IMR-90 (cell line): Measurements from ENCODE around the gene PEX10.

Source experiments
- CTCF ChIP-seq: conservative IDR thresholded peaks from 2 replicates; pipeline ENCODE4 v1.5.1; 2012; ENCODE audit warnings: mild to moderate bottlenecking, low read depth, low read length, improper control_type of control experiment
- MAFK ChIP-seq: IDR thresholded peaks from 2 replicates; pipeline ENCODE4 v1.6.1; 2012; ENCODE audit warnings: low read depth, low read length, improper control_type of control experiment
- POLR2A ChIP-seq: IDR thresholded peaks from 2 replicates; pipeline ENCODE4 v1.6.1; 2012; ENCODE audit warnings: mild to moderate bottlenecking, low read depth, low read length
- RAD21 ChIP-seq: IDR thresholded peaks from 2 replicates; pipeline ENCODE4 v1.6.1; 2012; ENCODE audit warnings: low read length, improper control_type of control experiment
- TF ChIP-seq, protein P1 (sequence below): fragments of 150-350 bp; IDR thresholded peaks from 2 replicates; pipeline ENCODE4 v1.6.1; 2016; ENCODE audit warnings: low read depth, mild to moderate bottlenecking, low read length, moderate library complexity, borderline replicate concordance

- TF ChIP-seq, protein P1, sequence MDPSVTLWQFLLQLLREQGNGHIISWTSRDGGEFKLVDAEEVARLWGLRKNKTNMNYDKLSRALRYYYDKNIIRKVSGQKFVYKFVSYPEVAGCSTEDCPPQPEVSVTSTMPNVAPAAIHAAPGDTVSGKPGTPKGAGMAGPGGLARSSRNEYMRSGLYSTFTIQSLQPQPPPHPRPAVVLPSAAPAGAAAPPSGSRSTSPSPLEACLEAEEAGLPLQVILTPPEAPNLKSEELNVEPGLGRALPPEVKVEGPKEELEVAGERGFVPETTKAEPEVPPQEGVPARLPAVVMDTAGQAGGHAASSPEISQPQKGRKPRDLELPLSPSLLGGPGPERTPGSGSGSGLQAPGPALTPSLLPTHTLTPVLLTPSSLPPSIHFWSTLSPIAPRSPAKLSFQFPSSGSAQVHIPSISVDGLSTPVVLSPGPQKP = no peak
- no peak for TF ChIP-seq MAFK
- TF ChIP-seq CTCF = no peak
- no peak for TF ChIP-seq RAD21
- TF ChIP-seq POLR2A = no peak
Observed at GRCh38 chr1:2397007-2397679, 15.2 kb downstream of the PEX10 start.
